Keratinocyte (primary cell): ENCODE data around the gene ATP5F1B. TPM values are rescaled to one million over a fixed set of nuclear protein-coding genes. Genes with fewer than 3 reads are reported as not detected.

Source experiments
- DNase-seq: peaks from one replicate; pipeline ENCODE4 v3.0.0-alpha.2; 2011; ENCODE audit warnings: low read depth, missing footprints, low spot score
- FAIRE-seq: peaks from 2 replicates; lab custom pipeline; 2011; peaks lifted over from hg19 to GRCh38; lab: Jason Lieb, UNC
- H2AFZ ChIP-seq: 2 replicates; pipeline ENCODE4 v1.6.0; 2012; ENCODE audit warnings: low read length, control low read depth, inconsistent platforms; ENCODE audit not compliant: control insufficient read depth
- H3K27ac ChIP-seq: 2 replicates; pipeline ENCODE4 v1.5.1; 2011; ENCODE audit warnings: low read length; ENCODE audit not compliant: control insufficient read depth, insufficient read depth
- H3K27me3 ChIP-seq: 3 replicates; pipeline ENCODE4 v1.6.0; 2011; ENCODE audit warnings: low read length; ENCODE audit not compliant: control insufficient read depth, insufficient read depth; ENCODE audit errors: extremely low read depth
- H3K36me3 ChIP-seq, 2 experiments: 2 replicates in 1 of 2; 3 replicates in 1 of 2; pipeline ENCODE4 v1.5.1; 2011; ENCODE audit warnings: low read length in 2 of 2, mild to moderate bottlenecking in 1 of 2; ENCODE audit not compliant: control insufficient read depth in 2 of 2, insufficient read depth in 2 of 2; ENCODE audit errors: extremely low read depth in 1 of 2
- H3K4me1 ChIP-seq: 3 replicates; pipeline ENCODE4 v1.5.1; 2011; ENCODE audit warnings: low read length; ENCODE audit not compliant: control insufficient read depth, insufficient read depth; ENCODE audit errors: extremely low read depth
- H3K4me2 ChIP-seq: 3 replicates; pipeline ENCODE4 v1.6.0; 2011; ENCODE audit warnings: low read depth, low read length; ENCODE audit not compliant: control insufficient read depth, insufficient read depth; ENCODE audit errors: extremely low read depth
- H3K4me3 ChIP-seq, 3 experiments: fragments of 200-600 bp in 1 of 3; sonication (generic) in 1 of 3; 2 replicates in 2 of 3; 3 replicates in 1 of 3; pipeline ENCODE4 v1.5.1; 2011 to 2016; ENCODE audit warnings: low read length in 3 of 3, mild to moderate bottlenecking in 3 of 3, control low read depth in 2 of 3, inconsistent platforms in 1 of 3, low read depth in 1 of 3, mixed read lengths in 1 of 3, mixed run types in 1 of 3, moderate library complexity in 1 of 3; ENCODE audit not compliant: control insufficient read depth in 2 of 3, insufficient read depth in 2 of 3; ENCODE audit errors: extremely low read depth in 1 of 3
- H3K79me2 ChIP-seq: 2 replicates; pipeline ENCODE4 v1.6.0; 2012; ENCODE audit warnings: low read length; ENCODE audit not compliant: control insufficient read depth, insufficient read depth
- H3K9ac ChIP-seq: 3 replicates; pipeline ENCODE4 v1.6.0; 2011; ENCODE audit warnings: low read length; ENCODE audit not compliant: control insufficient read depth, insufficient read depth; ENCODE audit errors: extremely low read depth
- H3K9me1 ChIP-seq: 3 replicates; pipeline ENCODE4 v1.6.0; 2011; ENCODE audit warnings: low read length; ENCODE audit not compliant: control insufficient read depth, insufficient read depth; ENCODE audit errors: extremely low read depth
- H3K9me3 ChIP-seq: 2 replicates; pipeline ENCODE4 v1.5.1; 2012; ENCODE audit warnings: low read depth, low read length; ENCODE audit not compliant: control insufficient read depth
- H4K20me1 ChIP-seq: 3 replicates; pipeline ENCODE4 v1.6.0; 2011; ENCODE audit warnings: low read length; ENCODE audit not compliant: control insufficient read depth, insufficient read depth; ENCODE audit errors: extremely low read depth
- EZH2 ChIP-seq: IDR thresholded peaks from one replicate; pipeline ENCODE4 v1.6.1; 2012; ENCODE audit warnings: inconsistent platforms, mild to moderate bottlenecking, low read length, moderate library complexity
- dilution Hi-C: fragments of 300-500 bp; cut with MboI; formaldehyde crosslinking; loops from one replicate; pipeline ENCODE4 v1.7.0; 2020; ENCODE audit warnings: low sequenced_read_pairs; ENCODE audit not compliant: extremely low pct_ligation_motif_present
- polyA minus RNA-seq, 3 experiments: library from RNA; depleted of rRNA, polyadenylated mRNA; stranded (reverse); fragments of >200 nt; gene quantifications; 1 replicate in 1 of 3; 2 replicates in 1 of 3; 3 replicates in 1 of 3; pipeline ENCODE4 v1.2.3, GENCODE V29; 2011
- polyA plus RNA-seq, 5 experiments: library from polyadenylated mRNA; depleted of rRNA in 3 of 5; stranded (reverse) in 3 of 5; stranded (forward) in 1 of 5; unstranded in 1 of 5; fragments of >200 nt; gene quantifications; 1 replicate in 1 of 5; 2 replicates in 3 of 5; 3 replicates in 1 of 5; pipeline versions ENCODE4 v1.2.1 to v1.2.3, GENCODE V29; 2011 to 2012; ENCODE audit warnings: missing spikeins in 2 of 5, low read depth in 1 of 5, low replicate concordance in 1 of 5
- TF ChIP-seq, protein P1 (sequence below), 3 experiments: IDR thresholded peaks in 1 of 3; conservative IDR thresholded peaks in 1 of 3; optimal IDR thresholded peaks in 1 of 3; 2 replicates in 2 of 3; 3 replicates in 1 of 3; pipeline versions ENCODE3 to v1.5.1; 2011; ENCODE audit warnings: low read length in 3 of 3, mild to moderate bottlenecking in 3 of 3, moderate library complexity in 2 of 3, control low read depth in 1 of 3, inconsistent platforms in 1 of 3; ENCODE audit not compliant: insufficient read depth in 2 of 3; ENCODE audit errors: extremely low read depth in 1 of 3

Gene ATP5F1B
- polyA plus RNA-seq (1,041 to 1,488 TPM (median 1,355 TPM) in 3 replicates), polyA minus RNA-seq (1,284 to 1,537 TPM (median 1,516 TPM) in 3 replicates)
- 345 TPM for polyA plus RNA-seq (2011; ENCODE audit: low read depth)
- polyA plus RNA-seq (2011; cell fraction: cytosol; rRNA removed), result 1,140 and 1,556 TPM in 2 replicates
- polyA plus RNA-seq (2011; cell fraction: nucleus; rRNA removed), result 951 and 1,005 TPM in 2 replicates
- 698 and 706 TPM in 2 replicates for polyA plus RNA-seq (2012; ENCODE audit: low replicate concordance)
- 873 TPM for polyA minus RNA-seq (2011; cell fraction: cytosol; rRNA and poly(A)+ RNA removed)
- 274 and 399 TPM in 2 replicates for polyA minus RNA-seq (2011; cell fraction: nucleus; rRNA and poly(A)+ RNA removed)

DNA sequence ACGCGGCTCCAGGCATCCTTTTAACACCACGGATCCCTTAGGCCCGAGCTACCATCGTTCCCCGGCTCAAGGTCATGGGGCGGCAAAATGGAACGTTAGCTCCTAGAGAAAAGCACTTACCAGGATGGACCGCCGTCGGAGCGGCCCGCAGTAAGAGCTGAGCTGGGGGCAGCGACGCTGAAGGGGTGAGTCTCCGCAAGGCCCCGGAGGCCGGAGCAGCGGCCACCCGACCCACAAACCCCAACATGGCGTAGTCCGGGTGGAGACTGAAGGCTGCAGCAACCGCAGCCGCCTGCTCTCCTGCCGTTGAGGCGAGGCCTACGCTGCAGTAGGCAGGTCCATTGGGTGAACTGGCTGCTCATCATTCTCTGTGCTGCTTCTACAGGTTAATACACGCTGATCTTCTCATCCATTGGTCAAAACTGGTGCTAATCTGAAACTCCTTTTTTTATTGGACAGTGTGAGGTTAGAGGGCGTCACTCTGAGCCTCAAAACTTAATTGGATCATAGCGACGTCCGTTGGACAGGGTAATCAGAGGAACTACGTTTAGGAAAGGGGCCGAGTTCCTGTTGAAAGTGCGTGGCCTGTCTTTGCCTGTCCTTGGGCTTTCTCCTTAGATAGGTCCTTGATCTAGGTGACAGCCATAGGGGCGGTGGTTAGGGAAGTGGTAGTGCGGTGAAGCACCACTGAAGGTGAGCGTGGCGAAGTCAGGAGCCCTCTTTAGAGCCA lies at the start of gene ATP5F1B:
TSS of gene ATP5F1B (minus strand) at position 268 of the 730 bp plus-strand sequence. CDS start at position 247, 21 bp downstream.
- no peaks in the 10 kb centered on the region for H3K9me3 ChIP-seq
- H3K4me1 ChIP-seq, result peaks cover 13% of the 10 kb centered on the region
- H3K9ac ChIP-seq, result peak within 1 kb of the TSS; percentile 96
- peaks cover 16 to 21% of the 10 kb centered on the region in 2 experiments for H3K36me3 ChIP-seq
- DNase-seq (peak; percentile 97), FAIRE-seq (peak; percentile 89)
- no peaks in the 10 kb centered on the region for H3K9me1 ChIP-seq
- peaks cover 40% of the 10 kb centered on the region for H3K79me2 ChIP-seq
- peak within 1 kb of the TSS; percentile 85 for H3K4me2 ChIP-seq
- peak within 1 kb of the TSS; percentile 90 for H3K27ac ChIP-seq
- peaks cover 8% of the 10 kb centered on the region for H4K20me1 ChIP-seq
- no peaks in the 10 kb centered on the region for H3K27me3 ChIP-seq
- peak within 1 kb of the TSS; percentile 84 to 97 (median 92) for H3K4me3 ChIP-seq
- dilution Hi-C loops, result no loop called here
- no peak for TF ChIP-seq EZH2
- TF ChIP-seq, protein P1, sequence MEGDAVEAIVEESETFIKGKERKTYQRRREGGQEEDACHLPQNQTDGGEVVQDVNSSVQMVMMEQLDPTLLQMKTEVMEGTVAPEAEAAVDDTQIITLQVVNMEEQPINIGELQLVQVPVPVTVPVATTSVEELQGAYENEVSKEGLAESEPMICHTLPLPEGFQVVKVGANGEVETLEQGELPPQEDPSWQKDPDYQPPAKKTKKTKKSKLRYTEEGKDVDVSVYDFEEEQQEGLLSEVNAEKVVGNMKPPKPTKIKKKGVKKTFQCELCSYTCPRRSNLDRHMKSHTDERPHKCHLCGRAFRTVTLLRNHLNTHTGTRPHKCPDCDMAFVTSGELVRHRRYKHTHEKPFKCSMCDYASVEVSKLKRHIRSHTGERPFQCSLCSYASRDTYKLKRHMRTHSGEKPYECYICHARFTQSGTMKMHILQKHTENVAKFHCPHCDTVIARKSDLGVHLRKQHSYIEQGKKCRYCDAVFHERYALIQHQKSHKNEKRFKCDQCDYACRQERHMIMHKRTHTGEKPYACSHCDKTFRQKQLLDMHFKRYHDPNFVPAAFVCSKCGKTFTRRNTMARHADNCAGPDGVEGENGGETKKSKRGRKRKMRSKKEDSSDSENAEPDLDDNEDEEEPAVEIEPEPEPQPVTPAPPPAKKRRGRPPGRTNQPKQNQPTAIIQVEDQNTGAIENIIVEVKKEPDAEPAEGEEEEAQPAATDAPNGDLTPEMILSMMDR (optimal IDR thresholded peaks at IDR 0.05 in 1 of 3, IDR thresholded peaks at IDR 0.05 in 1 of 3, conservative IDR thresholded peaks at IDR 0.05 in 1 of 3; ENCODE audit: extremely low read depth in 1 of 3, insufficient read depth in 2 of 3, low read length in 3 of 3), result no peak
- peak within 1 kb of the TSS; percentile 85 for H2AFZ ChIP-seq

DNA sequence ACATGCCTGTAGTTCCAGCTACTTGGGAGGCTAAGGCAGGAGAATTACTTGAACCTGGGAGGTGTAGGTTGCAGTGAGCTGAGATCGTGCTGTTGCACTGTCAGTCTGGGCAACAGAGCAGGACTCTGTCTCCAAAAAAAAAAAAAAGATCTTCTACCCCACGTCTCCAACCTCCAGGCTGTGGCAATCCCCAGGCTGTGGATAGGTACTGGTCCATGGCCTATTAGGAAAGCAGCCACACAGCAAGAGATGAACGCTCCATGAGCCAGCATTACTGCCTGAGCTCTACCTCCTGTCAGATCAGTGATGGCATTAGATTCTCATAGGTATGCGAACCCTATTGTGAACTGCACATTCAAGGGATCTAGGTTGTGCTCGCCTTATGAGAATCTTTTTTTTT lies 48.4 kb upstream of the ATP5F1B start:
- no peak for DNase-seq
- Histone ChIP-seq H3K4me2 (no peak overlapping the region), H3K4me3 (no peak overlapping the region), H2AFZ (no peak overlapping the region), H3K36me3 (no peaks in the 10 kb centered on the region), H3K9ac (no peak overlapping the region), H3K4me1 (peaks cover 4% of the 10 kb centered on the region), H3K9me3 (no peaks in the 10 kb centered on the region), H3K27ac (no peak overlapping the region), H3K27me3 (no peaks in the 10 kb centered on the region), H3K79me2 (no peaks in the 10 kb centered on the region), H4K20me1 (no peaks in the 10 kb centered on the region), H3K9me1 (no peaks in the 10 kb centered on the region)
- dilution Hi-C loops, result no loop called here
- FAIRE-seq, result no peak
- TF ChIP-seq, protein P1 (optimal IDR thresholded peaks at IDR 0.05 in 1 of 3, IDR thresholded peaks at IDR 0.05 in 1 of 3, conservative IDR thresholded peaks at IDR 0.05 in 1 of 3; ENCODE audit: extremely low read depth in 1 of 3, insufficient read depth in 2 of 3, low read length in 3 of 3), result no peak
- TF ChIP-seq EZH2, result no peak
